Measurements from ENCODE around the gene APOL2. TPM values are rescaled to one million over a fixed set of nuclear protein-coding genes. Genes with fewer than 3 reads are reported as not detected.
A peak's percentile ranks its signal among the peaks of the same experiment; 100 is the strongest.

The APOL2 gene
- total RNA-seq, 1 experiment from 2014 or later: 16.0 TPM

DNA sequence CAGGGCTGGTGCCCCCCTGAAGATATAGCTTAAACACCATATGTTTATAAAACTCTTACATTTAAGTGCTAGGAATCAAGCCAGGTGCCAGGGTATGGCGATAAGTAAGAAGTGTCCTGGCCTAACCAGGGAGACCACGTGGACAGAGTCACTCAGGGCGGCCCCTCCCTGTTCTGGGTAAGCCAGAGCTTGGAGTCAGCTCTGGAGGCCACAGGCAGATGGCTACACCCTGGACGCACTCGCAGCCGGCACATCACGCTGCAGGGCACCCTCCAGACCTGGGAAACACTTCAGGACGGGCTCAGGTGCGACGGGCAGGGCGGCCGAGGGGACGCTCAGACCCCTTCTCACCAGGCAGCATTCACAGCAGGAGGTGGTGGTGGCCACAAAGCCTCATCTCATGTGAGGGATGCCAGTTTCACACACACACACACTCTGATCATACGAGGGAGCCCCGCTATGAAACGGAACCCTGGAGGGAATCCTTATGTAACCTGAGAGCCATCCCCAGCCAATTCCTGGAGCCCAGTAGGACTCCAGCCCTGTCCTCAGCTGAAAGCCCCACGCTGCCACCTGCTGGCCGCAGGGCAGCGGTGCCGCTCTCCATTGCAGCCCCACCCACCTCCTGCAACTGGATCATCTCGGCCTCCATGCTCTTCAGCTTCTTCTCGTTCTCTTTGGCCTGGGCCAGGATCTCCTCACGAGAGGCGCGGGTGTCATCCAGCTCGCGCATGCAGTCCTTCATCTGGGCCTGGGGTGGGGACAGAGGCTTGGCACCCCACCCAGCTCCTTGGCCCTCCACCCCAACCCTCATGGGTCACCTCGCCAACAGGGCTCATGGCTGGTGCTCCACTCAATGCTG is 47.0 kb upstream of the APOL2 start:
- no peak overlapping the region for H3K4me3 Mint-ChIP-seq (ENCODE audit: unreplicated experiment)
- intact Hi-C loops (cut with micrococcal nuclease): no loop called here
- H3K27me3 Mint-ChIP-seq (ENCODE audit: insufficient read depth, unreplicated experiment): no peaks in the 10 kb centered on the region
- H3K27ac Mint-ChIP-seq (ENCODE audit: low read depth, unreplicated experiment): no peak overlapping the region
- no peaks in the 10 kb centered on the region for H3K4me1 Mint-ChIP-seq (ENCODE audit: insufficient read depth, unreplicated experiment)
- no TSS peak for BruUV-seq (replicated peaks)
- POLR2A ChIA-PET: interaction anchor here (1.0 to 1.4 kb wide), 3 partner anchors 9 to 194 kb away, joined by 3 read pairs; no protein-coding TSS in a partner anchor
- CTCF ChIA-PET: interaction anchor here (0.6 to 3.5 kb wide), 22 partner anchors 8 to 1170 kb away, joined by 3 to 18 read pairs (median 4); partner anchors contain the start of gene APOL2
- H3K36me3 Mint-ChIP-seq (ENCODE audit: insufficient read depth, unreplicated experiment): peaks cover 94% of the 10 kb centered on the region
- no peaks in the 10 kb centered on the region for H3K9me3 Mint-ChIP-seq (ENCODE audit: unreplicated experiment)
- TF ChIP-seq, protein P1, sequence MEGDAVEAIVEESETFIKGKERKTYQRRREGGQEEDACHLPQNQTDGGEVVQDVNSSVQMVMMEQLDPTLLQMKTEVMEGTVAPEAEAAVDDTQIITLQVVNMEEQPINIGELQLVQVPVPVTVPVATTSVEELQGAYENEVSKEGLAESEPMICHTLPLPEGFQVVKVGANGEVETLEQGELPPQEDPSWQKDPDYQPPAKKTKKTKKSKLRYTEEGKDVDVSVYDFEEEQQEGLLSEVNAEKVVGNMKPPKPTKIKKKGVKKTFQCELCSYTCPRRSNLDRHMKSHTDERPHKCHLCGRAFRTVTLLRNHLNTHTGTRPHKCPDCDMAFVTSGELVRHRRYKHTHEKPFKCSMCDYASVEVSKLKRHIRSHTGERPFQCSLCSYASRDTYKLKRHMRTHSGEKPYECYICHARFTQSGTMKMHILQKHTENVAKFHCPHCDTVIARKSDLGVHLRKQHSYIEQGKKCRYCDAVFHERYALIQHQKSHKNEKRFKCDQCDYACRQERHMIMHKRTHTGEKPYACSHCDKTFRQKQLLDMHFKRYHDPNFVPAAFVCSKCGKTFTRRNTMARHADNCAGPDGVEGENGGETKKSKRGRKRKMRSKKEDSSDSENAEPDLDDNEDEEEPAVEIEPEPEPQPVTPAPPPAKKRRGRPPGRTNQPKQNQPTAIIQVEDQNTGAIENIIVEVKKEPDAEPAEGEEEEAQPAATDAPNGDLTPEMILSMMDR (IDR thresholded peaks at IDR 0.05; ENCODE audit: unreplicated experiment): peak; percentile 89
- DNase-seq (ENCODE audit: unreplicated experiment): peak; percentile 68

DNA sequence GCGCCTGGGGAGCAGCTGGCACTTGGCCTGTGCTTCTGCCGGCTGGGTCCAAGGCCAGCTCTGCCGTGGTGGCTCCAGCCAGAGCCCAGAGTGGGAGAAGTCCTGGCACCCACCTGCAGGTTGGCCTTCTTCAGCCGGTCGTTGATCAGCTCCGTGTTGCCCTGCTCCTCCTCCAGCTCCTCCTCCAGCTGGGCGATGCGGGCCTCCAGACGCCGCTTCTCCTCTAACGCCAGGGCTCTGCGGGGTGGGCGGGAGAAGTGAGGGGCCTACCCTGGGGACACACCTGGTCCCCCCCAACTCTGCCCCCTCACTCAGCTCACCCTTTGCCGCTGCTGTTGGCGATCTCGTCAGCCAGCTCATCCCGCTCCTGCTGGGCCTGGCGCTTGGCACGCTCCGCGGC is 46.2 kb upstream of the APOL2 start:
- ChIA-PET POLR2A (interaction anchor here (1.1 to 1.4 kb wide), 3 partner anchors 8 to 195 kb away, joined by 3 to 4 read pairs (median 3); no protein-coding TSS in a partner anchor), CTCF (interaction anchor here (0.6 to 3.5 kb wide), 13 partner anchors 7 to 1171 kb away, joined by 3 to 18 read pairs (median 3); no protein-coding TSS in a partner anchor)
- Mint-ChIP-seq H3K27ac (ENCODE audit: low read depth, unreplicated experiment) (no peak overlapping the region), H3K4me3 (ENCODE audit: unreplicated experiment) (no peak overlapping the region), H3K4me1 (ENCODE audit: insufficient read depth, unreplicated experiment) (no peaks in the 10 kb centered on the region), H3K27me3 (ENCODE audit: insufficient read depth, unreplicated experiment) (no peaks in the 10 kb centered on the region), H3K9me3 (ENCODE audit: unreplicated experiment) (no peaks in the 10 kb centered on the region), H3K36me3 (ENCODE audit: insufficient read depth, unreplicated experiment) (peaks cover 97% of the 10 kb centered on the region)
- TF ChIP-seq, protein P1 (IDR thresholded peaks at IDR 0.05; ENCODE audit: unreplicated experiment): no peak
- intact Hi-C loops (cut with micrococcal nuclease): no loop called here
- DNase-seq (ENCODE audit: unreplicated experiment): no peak
- BruUV-seq (replicated peaks): no TSS peak

DNA sequence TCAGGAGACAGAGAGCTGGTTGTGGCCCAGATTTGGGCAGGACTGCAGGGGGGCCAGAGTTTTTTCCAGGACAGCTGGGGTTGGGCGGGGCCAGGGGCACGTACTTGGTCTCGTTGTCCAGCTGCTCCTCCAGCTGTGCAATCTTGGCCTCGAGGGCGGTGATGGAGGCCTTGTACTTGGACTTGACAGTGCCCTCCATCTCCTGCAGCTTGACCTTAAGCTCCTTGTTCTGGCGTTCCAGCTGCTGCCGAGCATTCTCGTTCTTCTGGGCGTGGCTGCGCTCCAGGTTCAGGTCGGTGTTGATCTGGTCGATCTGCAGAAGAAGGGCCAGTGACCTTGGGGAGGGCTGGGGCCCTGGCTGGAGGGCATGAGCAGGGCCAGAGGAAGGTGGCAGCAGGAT is 45.7 kb upstream of the APOL2 start:
- DNase-seq (ENCODE audit: unreplicated experiment): no peak
- H3K9me3 Mint-ChIP-seq (ENCODE audit: unreplicated experiment): no peaks in the 10 kb centered on the region
- CTCF ChIA-PET: interaction anchor here (0.8 to 3.5 kb wide), 7 partner anchors 10 to 187 kb away, joined by 3 to 18 read pairs (median 3); no protein-coding TSS in a partner anchor
- no TSS peak for BruUV-seq (replicated peaks)
- no peak overlapping the region for H3K4me3 Mint-ChIP-seq (ENCODE audit: unreplicated experiment)
- no peaks in the 10 kb centered on the region for H3K4me1 Mint-ChIP-seq (ENCODE audit: insufficient read depth, unreplicated experiment)
- TF ChIP-seq, protein P1 (IDR thresholded peaks at IDR 0.05; ENCODE audit: unreplicated experiment): no peak
- H3K36me3 Mint-ChIP-seq (ENCODE audit: insufficient read depth, unreplicated experiment): peaks cover 100% of the 10 kb centered on the region
- POLR2A ChIA-PET: interaction anchor here (1.1 kb wide), 1 partner anchor 8 kb away, joined by 4 read pairs; no protein-coding TSS in a partner anchor
- H3K27me3 Mint-ChIP-seq (ENCODE audit: insufficient read depth, unreplicated experiment): no peaks in the 10 kb centered on the region
- intact Hi-C loops (cut with micrococcal nuclease): no loop called here
- no peak overlapping the region for H3K27ac Mint-ChIP-seq (ENCODE audit: low read depth, unreplicated experiment)

DNA sequence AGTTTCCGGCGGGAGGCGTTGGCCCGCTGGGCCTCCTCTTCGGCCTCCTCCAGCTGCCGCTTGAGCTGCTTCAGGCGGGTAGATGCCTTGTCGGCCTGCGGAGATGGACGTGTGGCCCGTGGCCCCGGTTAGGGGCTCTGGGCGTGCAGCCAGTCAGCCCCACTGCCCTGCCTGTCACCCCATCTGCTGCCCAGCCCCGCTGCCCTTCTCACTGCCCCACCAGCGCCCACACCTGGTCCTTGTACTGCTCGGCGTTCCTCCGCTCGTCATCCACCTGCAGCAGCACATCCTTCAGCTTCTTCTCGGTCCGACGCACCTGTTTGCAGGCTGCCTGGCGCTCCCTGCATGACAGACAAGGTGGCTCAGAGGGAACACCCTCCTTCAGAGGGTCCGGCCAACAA is 44.8 kb upstream of the APOL2 start:
- no peak overlapping the region for H3K27ac Mint-ChIP-seq (ENCODE audit: low read depth, unreplicated experiment)
- BruUV-seq (replicated peaks): no TSS peak
- peaks cover 4% of the 10 kb centered on the region for H3K4me1 Mint-ChIP-seq (ENCODE audit: insufficient read depth, unreplicated experiment)
- TF ChIP-seq, protein P1 (IDR thresholded peaks at IDR 0.05; ENCODE audit: unreplicated experiment): no peak
- no peaks in the 10 kb centered on the region for H3K27me3 Mint-ChIP-seq (ENCODE audit: insufficient read depth, unreplicated experiment)
- ChIA-PET POLR2A (no interaction called here), CTCF (interaction anchor here (0.6 to 1.2 kb wide), 4 partner anchors 17 to 186 kb away, joined by 3 to 4 read pairs (median 3); no protein-coding TSS in a partner anchor)
- intact Hi-C loops (cut with micrococcal nuclease): no loop called here
- no peak for DNase-seq (ENCODE audit: unreplicated experiment)
- H3K36me3 Mint-ChIP-seq (ENCODE audit: insufficient read depth, unreplicated experiment): peaks cover 100% of the 10 kb centered on the region
- H3K4me3 Mint-ChIP-seq (ENCODE audit: unreplicated experiment): no peak overlapping the region
- H3K9me3 Mint-ChIP-seq (ENCODE audit: unreplicated experiment): no peaks in the 10 kb centered on the region

Data from MCF 10A (cell line).